ENCODE measurements around the gene FJX1.

Gene FJX1

GRCh38 chr11:35598254-35599125 lies 19.8 kb upstream of the FJX1 start:
- no peak overlapping the region for H3K4me3 ChIP-seq (ENCODE audit: low read depth in 1 of 2, low read length in 1 of 2)

GRCh38 chr11:35600331-35600838 lies 17.9 kb upstream of the FJX1 start:
- H3K4me1 ChIP-seq (ENCODE audit: control insufficient read depth in 1 of 2, insufficient read depth in 1 of 2, low read depth in 1 of 2, low read length in 1 of 2): no peaks in the 10 kb centered on the region
- no peaks in the 10 kb centered on the region for H3K9me3 ChIP-seq
- no peak overlapping the region for H3K4me3 ChIP-seq (ENCODE audit: low read depth in 1 of 2, low read length in 1 of 2)
- peaks cover 45% of the 10 kb centered on the region for H3K27me3 ChIP-seq
- H3K36me3 ChIP-seq: no peaks in the 10 kb centered on the region
- TF ChIP-seq CTCF (IDR thresholded peaks at IDR 0.05): no peak
- no peak overlapping the region for H3K27ac ChIP-seq

More at GRCh38 chr11:35598254-35599125, 19.8 kb upstream of the FJX1 start:
- H3K27ac ChIP-seq: no peak overlapping the region
- H3K4me1 ChIP-seq (ENCODE audit: control insufficient read depth in 1 of 2, insufficient read depth in 1 of 2, low read depth in 1 of 2, low read length in 1 of 2): no peaks in the 10 kb centered on the region
- H3K27me3 ChIP-seq: peaks cover 36% of the 10 kb centered on the region
- H3K36me3 ChIP-seq: no peaks in the 10 kb centered on the region
- H3K9me3 ChIP-seq: no peaks in the 10 kb centered on the region
- no peak for TF ChIP-seq CTCF (IDR thresholded peaks at IDR 0.05)

- no peak for TF ChIP-seq CTCF (IDR thresholded peaks at IDR 0.05)
- H3K27me3 ChIP-seq: peaks cover 60% of the 10 kb centered on the region
- no peak overlapping the region for H3K4me3 ChIP-seq (ENCODE audit: low read depth in 1 of 2, low read length in 1 of 2)
- H3K4me1 ChIP-seq (ENCODE audit: control insufficient read depth in 1 of 2, insufficient read depth in 1 of 2, low read depth in 1 of 2, low read length in 1 of 2): no peaks in the 10 kb centered on the region
- H3K9me3 ChIP-seq: no peaks in the 10 kb centered on the region
- no peak overlapping the region for H3K27ac ChIP-seq
- no peaks in the 10 kb centered on the region for H3K36me3 ChIP-seq
Observed at GRCh38 chr11:35602160-35602793, 16.0 kb upstream of the FJX1 start.

- no peaks in the 10 kb centered on the region for H3K4me1 ChIP-seq (ENCODE audit: control insufficient read depth in 1 of 2, insufficient read depth in 1 of 2, low read depth in 1 of 2, low read length in 1 of 2)
- H3K4me3 ChIP-seq (ENCODE audit: low read depth in 1 of 2, low read length in 1 of 2): no peak overlapping the region
- no peaks in the 10 kb centered on the region for H3K36me3 ChIP-seq
- H3K27me3 ChIP-seq: peaks cover 62% of the 10 kb centered on the region
- H3K27ac ChIP-seq: no peak overlapping the region
- TF ChIP-seq CTCF (IDR thresholded peaks at IDR 0.05): no peak
- H3K9me3 ChIP-seq: no peaks in the 10 kb centered on the region
Observed at GRCh38 chr11:35602979-35603378, 15.3 kb upstream of the FJX1 start.

GRCh38 chr11:35605706-35606105 lies 12.6 kb upstream of the FJX1 start:
- Histone ChIP-seq H3K4me1 (ENCODE audit: control insufficient read depth in 1 of 2, insufficient read depth in 1 of 2, low read depth in 1 of 2, low read length in 1 of 2) (no peaks in the 10 kb centered on the region), H3K27me3 (peaks cover 76% of the 10 kb centered on the region), H3K27ac (no peak overlapping the region), H3K9me3 (no peaks in the 10 kb centered on the region), H3K4me3 (ENCODE audit: low read depth in 1 of 2, low read length in 1 of 2) (no peak overlapping the region), H3K36me3 (no peaks in the 10 kb centered on the region)
- no peak for TF ChIP-seq CTCF (IDR thresholded peaks at IDR 0.05)

All from neutrophil (primary cell).